Activated T-cell treated with anti-CD3 and anti-CD28 coated beads for 48 hours (primary cell): ENCODE data around the gene ABR.
"Not testable (repeated sequence)": the region's sequence is repeated elsewhere in the genome, so short reads cannot be mapped to it uniquely, and the experiment has no call there.

ENCODE experiments used
- DNase-seq: peaks from one replicate; pipeline ENCODE4 v3.0.0-alpha.2; 2020; ENCODE audit warnings: low read depth

The ABR gene

DNA sequence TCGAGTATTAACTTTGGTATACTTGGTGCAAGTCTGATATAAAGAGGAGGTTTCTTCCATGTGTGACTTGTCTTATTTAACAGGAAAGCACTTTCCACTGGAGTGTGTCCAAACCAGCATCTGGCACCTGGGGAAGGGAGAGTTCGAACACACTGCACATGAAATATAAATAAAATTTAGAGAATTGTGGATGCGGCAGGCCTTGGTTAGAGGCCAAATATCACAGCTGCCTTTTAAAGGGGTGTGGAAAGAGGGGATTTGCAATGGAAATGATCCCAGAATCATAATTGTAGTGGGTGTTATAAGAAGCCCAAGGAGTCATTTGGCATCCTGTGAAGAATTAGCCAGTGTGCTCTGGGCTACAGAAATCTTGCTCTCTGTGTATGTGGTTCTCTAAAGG, 195.9 kb downstream of the ABR start:
- DNase-seq = no peak

- no peak for DNase-seq
These were observed 198.5 kb downstream of the ABR start for GRCh38 chr17:981292-981658.

GRCh38 chr17:980406-981291, 199.1 kb downstream of the ABR start:
- peak; percentile 63 for DNase-seq

GRCh38 chr17:979539-980405, 200.0 kb downstream of the ABR start, which contains the start of gene NXN:
Gene NXN, minus strand, starts transcription at chr17:979776.
- peak; percentile 83 for DNase-seq

DNA sequence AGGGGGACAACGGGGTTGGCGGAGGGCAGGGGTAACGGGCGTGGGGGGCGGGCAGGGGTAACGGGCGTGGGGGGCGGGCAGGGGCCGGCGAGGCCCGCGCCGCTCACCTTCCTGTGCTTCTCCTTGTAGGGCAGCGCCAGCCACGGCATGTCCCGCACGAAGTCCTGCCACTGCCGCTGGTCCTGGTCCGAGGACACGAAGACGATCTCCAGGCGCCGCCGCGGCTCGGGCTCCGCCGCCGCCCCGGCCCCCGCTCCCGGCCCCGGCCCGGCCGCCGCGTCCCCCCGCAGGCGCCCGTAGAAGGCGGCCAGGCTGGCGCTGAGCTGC, 200.6 kb downstream of the ABR start:
- DNase-seq = no peak

GRCh38 chr17:978103-979093, 201.4 kb downstream of the ABR start:
- DNase-seq = no peak

- no peak for DNase-seq
These were observed 202.6 kb downstream of the ABR start for GRCh38 chr17:977166-977565.

GRCh38 chr17:976312-976711, 203.5 kb downstream of the ABR start:
- no peak for DNase-seq

- DNase-seq = no peak
These were observed 204.3 kb downstream of the ABR start for GRCh38 chr17:975371-975915.

GRCh38 chr17:974778-975177, 205.0 kb downstream of the ABR start:
- DNase-seq = not testable (repeated sequence)

- no peak for DNase-seq
These were observed 206.7 kb downstream of the ABR start for GRCh38 chr17:973053-973452.

GRCh38 chr17:971861-972260, 207.9 kb downstream of the ABR start:
- not testable (repeated sequence) for DNase-seq

DNA sequence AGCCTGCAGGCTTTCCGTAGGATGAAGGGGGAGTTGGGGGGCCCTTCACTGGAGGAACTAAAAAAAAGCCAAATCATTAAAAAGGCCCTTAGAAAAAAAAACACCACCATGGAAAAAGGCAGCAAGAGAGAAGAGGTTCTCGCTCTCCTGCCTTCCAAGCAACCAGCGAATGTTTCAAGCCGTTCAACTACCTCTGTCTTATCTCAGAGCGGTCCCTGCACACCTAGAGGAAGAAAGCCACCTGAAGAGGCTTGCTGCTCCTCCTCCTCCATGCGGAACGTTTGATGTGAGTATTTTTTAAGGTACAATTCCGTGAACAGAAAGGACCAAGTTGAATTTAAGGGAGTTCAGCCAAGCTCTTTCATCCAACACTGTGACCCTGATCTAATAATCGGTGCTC, 209.4 kb downstream of the ABR start:
- no peak for DNase-seq

DNA sequence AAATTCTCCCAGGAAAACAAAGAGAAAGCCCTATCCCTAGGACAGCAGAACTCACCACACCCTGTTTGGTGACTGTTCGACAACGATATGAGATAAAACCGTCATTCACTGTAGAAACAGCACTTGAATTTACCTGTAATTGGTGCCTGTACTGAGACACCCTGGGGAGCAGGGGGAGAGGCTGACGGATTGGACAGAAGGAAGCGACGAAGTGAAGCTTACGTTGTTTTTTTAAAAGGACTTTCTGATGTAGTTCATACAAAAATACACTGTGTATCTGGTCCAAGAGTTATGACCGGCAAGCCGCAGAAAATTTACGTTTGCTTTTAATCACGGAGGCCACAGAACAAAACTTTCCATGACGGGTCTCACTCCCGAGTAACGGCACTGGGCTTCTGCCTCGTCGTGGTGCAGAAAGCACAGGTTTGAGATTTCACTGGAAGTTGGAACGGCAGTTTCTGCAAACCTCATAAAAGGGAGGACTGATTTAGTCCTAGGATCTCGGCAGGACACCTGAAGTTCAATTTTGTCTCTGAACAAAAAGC, 209.9 kb downstream of the ABR start:
- no peak for DNase-seq

DNA sequence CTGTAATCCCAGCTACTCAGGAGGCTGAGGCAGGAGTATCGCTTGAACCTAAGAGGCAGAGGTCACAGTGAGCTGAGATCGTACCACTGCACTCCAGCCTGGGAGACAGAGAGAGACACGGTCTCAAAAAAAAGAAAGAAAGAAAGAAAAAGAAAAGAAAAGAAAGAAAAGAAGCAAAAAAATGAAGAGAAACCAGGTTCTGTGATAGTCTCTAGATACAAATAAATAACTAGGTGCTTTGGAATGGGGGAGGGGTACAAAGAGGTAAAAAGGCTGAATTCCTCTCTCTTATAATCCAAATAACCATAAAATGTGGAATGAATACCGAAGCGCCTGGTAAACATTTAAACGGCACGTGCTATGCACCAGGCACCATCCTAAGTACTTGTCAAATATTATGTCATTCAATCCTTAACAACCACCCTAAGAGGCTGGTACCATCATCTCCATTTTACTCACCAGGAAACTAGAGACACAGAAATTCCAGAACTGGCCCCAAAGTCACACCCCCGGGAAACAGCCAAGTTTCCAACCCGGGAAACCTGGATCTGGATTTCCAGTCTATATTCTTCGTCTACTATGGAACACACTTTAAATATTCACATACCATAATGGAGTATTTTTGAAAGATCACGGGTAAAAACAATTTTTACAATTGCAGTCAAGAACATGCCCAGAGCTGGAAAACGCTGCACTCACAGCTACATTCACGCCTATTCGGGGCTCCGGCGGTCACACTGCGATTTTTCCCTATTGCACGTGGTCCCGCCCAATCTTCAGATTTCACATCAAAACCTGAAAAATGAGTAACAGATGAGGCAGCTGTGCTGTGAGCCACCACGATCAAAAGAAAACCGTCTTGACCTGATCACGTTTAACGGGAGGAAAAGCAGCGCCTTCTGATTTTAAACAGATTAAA, 210.7 kb downstream of the ABR start:
- no peak for DNase-seq

DNA sequence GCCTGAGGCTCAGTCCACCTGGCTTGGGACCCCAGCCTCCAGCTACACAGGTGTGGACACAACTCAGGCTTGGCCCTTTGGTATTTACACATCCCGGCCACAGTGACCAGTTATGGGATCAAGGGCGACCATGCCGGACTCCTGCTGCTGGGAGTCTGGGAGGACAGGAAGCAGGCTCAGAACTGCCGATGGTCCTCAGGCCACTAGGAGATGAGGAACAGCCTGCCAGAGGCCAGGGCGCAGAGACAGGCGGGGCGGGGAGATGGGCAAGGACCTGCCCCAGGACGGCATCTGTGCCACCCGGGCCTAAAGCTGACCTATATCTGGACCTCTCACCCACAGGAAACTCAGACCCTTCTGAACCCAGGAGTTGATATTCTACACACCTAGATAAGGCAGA, 212.7 kb downstream of the ABR start:
- DNase-seq = no peak

GRCh38 chr17:965311-965989, 214.3 kb downstream of the ABR start:
- DNase-seq = no peak

GRCh38 chr17:964876-965275, 214.9 kb downstream of the ABR start:
- DNase-seq = no peak

DNA sequence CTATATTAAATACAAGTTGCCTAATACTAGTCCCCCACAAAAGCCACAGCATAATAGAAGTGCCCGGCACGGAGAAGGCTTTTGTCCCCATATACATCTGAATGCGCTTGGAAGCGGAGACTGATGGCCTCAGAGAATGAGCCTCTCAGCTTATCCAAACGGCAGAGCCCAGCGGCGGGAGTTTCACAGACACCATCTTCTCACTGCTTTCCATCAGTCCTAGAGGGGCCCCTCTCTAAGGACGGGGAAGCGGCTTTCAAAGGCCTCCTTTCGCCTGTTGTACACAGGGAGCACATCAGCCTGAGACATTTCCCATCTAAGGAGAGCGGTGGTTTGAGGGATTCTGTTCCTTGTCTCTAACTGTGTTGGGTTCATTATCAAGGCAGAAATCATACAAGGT, 217.1 kb downstream of the ABR start:
- DNase-seq = no peak

DNA sequence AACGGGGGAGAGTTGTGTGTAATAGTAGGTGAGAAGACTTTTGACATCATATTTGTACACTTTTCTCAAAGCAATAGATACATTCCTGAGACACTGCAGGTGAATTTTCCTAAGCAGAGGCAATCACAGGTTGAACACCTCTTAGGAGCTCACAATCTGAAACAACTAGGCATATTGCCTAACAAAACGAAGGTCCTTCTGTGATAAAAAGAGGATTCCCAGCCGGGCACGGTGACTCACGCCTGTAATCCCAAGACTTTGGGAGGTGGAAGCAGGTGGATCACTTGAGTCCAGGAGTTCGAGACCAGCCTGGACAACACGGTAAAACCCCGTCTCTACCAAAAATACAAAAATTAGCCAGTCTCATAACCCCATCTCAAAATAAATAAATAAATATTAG, 217.6 kb downstream of the ABR start:
- DNase-seq = no peak
